ENCODE results near the gene ENHO. TPM values are rescaled to one million over a fixed set of nuclear protein-coding genes. Genes with fewer than 3 reads are reported as not detected.
"Not testable (repeated sequence)": the region's sequence is repeated elsewhere in the genome, so short reads cannot be mapped to it uniquely, and the experiment has no call there.

Gene ENHO
- polyA plus RNA-seq, 1 donor (not counting 4 experiments of a cell fraction or from before 2014, with no cell fraction given) = not detected

DNA sequence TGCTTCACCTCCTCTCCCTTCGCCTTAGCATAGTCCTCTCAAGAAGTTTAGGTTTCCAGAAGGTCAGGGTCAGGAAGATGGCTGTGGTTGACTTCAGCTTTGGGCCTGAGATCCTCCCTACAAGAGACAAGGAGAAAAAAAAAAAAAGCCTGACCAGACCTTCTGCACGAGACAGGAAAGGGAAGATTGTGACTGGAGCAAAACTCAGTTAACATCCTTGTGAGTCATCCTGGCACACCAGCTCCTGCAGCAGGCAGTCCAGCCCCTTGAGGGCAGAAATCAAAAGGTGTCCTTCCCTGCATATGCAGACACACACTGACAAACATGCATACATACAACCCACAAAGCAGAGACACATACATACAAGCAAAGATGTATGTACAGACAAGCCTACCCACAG lies 18.0 kb upstream of the ENHO start:
- Histone ChIP-seq H3K4me1 (ENCODE audit: control insufficient read depth, extremely low read depth, insufficient read depth, low read length) (peaks cover 8% of the 10 kb centered on the region), H3K4me2 (ENCODE audit: control insufficient read depth, extremely low read depth, insufficient read depth, low read depth, low read length) (no peak overlapping the region), H3K4me3 (ENCODE audit: control insufficient read depth in 2 of 3, extremely low read depth in 1 of 3, insufficient read depth in 2 of 3, low read depth in 1 of 3, low read length in 3 of 3) (no peak overlapping the region), H3K9me3 (ENCODE audit: control insufficient read depth, low read depth, low read length) (no peaks in the 10 kb centered on the region), H2AFZ (ENCODE audit: control insufficient read depth, low read length) (no peak overlapping the region), H4K20me1 (ENCODE audit: control insufficient read depth, extremely low read depth, insufficient read depth, low read length) (no peaks in the 10 kb centered on the region), H3K36me3 (ENCODE audit: control insufficient read depth in 2 of 2, extremely low read depth in 1 of 2, insufficient read depth in 2 of 2, low read length in 2 of 2) (no peaks in the 10 kb centered on the region), H3K9me1 (ENCODE audit: control insufficient read depth, extremely low read depth, insufficient read depth, low read length) (no peaks in the 10 kb centered on the region), H3K27me3 (ENCODE audit: control insufficient read depth, extremely low read depth, insufficient read depth, low read length) (peaks cover 13% of the 10 kb centered on the region), H3K9ac (ENCODE audit: control insufficient read depth, extremely low read depth, insufficient read depth, low read length) (no peak overlapping the region), H3K27ac (ENCODE audit: control insufficient read depth, insufficient read depth, low read length) (no peak overlapping the region), H3K79me2 (ENCODE audit: control insufficient read depth, insufficient read depth, low read length) (no peaks in the 10 kb centered on the region)
- TF ChIP-seq, protein P1, sequence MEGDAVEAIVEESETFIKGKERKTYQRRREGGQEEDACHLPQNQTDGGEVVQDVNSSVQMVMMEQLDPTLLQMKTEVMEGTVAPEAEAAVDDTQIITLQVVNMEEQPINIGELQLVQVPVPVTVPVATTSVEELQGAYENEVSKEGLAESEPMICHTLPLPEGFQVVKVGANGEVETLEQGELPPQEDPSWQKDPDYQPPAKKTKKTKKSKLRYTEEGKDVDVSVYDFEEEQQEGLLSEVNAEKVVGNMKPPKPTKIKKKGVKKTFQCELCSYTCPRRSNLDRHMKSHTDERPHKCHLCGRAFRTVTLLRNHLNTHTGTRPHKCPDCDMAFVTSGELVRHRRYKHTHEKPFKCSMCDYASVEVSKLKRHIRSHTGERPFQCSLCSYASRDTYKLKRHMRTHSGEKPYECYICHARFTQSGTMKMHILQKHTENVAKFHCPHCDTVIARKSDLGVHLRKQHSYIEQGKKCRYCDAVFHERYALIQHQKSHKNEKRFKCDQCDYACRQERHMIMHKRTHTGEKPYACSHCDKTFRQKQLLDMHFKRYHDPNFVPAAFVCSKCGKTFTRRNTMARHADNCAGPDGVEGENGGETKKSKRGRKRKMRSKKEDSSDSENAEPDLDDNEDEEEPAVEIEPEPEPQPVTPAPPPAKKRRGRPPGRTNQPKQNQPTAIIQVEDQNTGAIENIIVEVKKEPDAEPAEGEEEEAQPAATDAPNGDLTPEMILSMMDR (optimal IDR thresholded peaks at IDR 0.05 in 1 of 3, IDR thresholded peaks at IDR 0.05 in 1 of 3, conservative IDR thresholded peaks at IDR 0.05 in 1 of 3; ENCODE audit: extremely low read depth in 1 of 3, insufficient read depth in 2 of 3, low read length in 3 of 3) = peak in 1 of 3 experiments; percentile 15
- TF ChIP-seq EZH2 (IDR thresholded peaks at IDR 0.05; ENCODE audit: low read length) = no peak
- peak; percentile 98 for FAIRE-seq
- dilution Hi-C loops (cut with MboI; ENCODE audit: extremely low pct_ligation_motif_present, low sequenced_read_pairs) = no loop called here
- no peak for DNase-seq (ENCODE audit: low read depth, low spot score)

DNA sequence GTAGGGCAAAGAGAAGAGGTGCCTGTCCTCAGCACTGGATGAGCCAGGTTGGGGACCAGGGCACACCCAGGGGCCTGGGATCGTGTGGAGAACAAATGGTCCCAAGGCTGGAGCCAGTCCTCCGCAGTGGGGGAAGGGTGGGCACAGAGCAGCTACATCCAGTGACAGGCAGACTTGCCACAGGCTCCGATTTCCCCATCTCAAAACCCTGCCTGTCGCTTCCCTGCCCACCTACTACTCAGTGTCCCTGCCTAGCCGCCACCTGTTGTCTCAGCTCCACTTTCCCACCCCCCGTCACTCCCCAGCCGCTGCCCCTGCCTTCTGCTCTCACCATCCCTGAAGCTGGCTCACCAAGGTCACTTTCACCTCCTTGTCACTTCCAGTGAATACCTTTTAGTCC lies 13.9 kb upstream of the ENHO start:
- Histone ChIP-seq H3K27ac (ENCODE audit: control insufficient read depth, insufficient read depth, low read length) (no peak overlapping the region), H4K20me1 (ENCODE audit: control insufficient read depth, extremely low read depth, insufficient read depth, low read length) (no peaks in the 10 kb centered on the region), H3K9me3 (ENCODE audit: control insufficient read depth, low read depth, low read length) (no peaks in the 10 kb centered on the region), H3K4me2 (ENCODE audit: control insufficient read depth, extremely low read depth, insufficient read depth, low read depth, low read length) (no peak overlapping the region), H3K9me1 (ENCODE audit: control insufficient read depth, extremely low read depth, insufficient read depth, low read length) (no peaks in the 10 kb centered on the region), H3K4me1 (ENCODE audit: control insufficient read depth, extremely low read depth, insufficient read depth, low read length) (peaks cover 8% of the 10 kb centered on the region), H3K36me3 (ENCODE audit: control insufficient read depth in 2 of 2, extremely low read depth in 1 of 2, insufficient read depth in 2 of 2, low read length in 2 of 2) (no peaks in the 10 kb centered on the region), H3K27me3 (ENCODE audit: control insufficient read depth, extremely low read depth, insufficient read depth, low read length) (peaks cover 6% of the 10 kb centered on the region), H3K9ac (ENCODE audit: control insufficient read depth, extremely low read depth, insufficient read depth, low read length) (no peak overlapping the region), H3K79me2 (ENCODE audit: control insufficient read depth, insufficient read depth, low read length) (no peaks in the 10 kb centered on the region), H2AFZ (ENCODE audit: control insufficient read depth, low read length) (no peak overlapping the region), H3K4me3 (ENCODE audit: control insufficient read depth in 2 of 3, extremely low read depth in 1 of 3, insufficient read depth in 2 of 3, low read depth in 1 of 3, low read length in 3 of 3) (no peak overlapping the region)
- no peak for TF ChIP-seq EZH2 (IDR thresholded peaks at IDR 0.05; ENCODE audit: low read length)
- TF ChIP-seq, protein P1 (optimal IDR thresholded peaks at IDR 0.05 in 1 of 3, IDR thresholded peaks at IDR 0.05 in 1 of 3, conservative IDR thresholded peaks at IDR 0.05 in 1 of 3; ENCODE audit: extremely low read depth in 1 of 3, insufficient read depth in 2 of 3, low read length in 3 of 3) = no peak
- DNase-seq (ENCODE audit: low read depth, low spot score) (no peak), FAIRE-seq (no peak)
- dilution Hi-C loops (cut with MboI; ENCODE audit: extremely low pct_ligation_motif_present, low sequenced_read_pairs) = no loop called here

DNA sequence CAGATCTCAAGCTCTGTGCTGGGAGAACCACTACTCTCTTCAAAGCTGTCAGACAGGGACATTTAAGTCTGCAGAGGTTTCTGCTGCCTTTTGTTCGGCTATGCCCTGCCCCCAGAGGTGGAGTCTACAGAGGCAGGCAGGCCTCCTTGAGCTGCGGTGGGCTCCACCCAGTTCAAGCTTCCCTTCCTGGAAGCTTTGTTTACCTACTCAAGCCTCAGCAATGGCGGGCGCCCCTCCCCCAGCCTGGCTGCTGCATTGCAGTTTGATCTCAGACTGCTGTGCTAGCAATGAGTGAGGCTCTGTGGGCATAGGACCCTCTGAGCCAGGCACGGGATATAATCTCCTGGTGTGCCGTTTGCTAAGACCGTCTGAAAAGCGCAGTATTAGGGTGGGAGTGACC lies 9.3 kb upstream of the ENHO start:
- H4K20me1 ChIP-seq (ENCODE audit: control insufficient read depth, extremely low read depth, insufficient read depth, low read length); H3K9me1 ChIP-seq (ENCODE audit: control insufficient read depth, extremely low read depth, insufficient read depth, low read length); H3K36me3 ChIP-seq (ENCODE audit: control insufficient read depth in 2 of 2, extremely low read depth in 1 of 2, insufficient read depth in 2 of 2, low read length in 2 of 2); H3K9ac ChIP-seq (ENCODE audit: control insufficient read depth, extremely low read depth, insufficient read depth, low read length); H3K4me3 ChIP-seq (ENCODE audit: control insufficient read depth in 2 of 3, extremely low read depth in 1 of 3, insufficient read depth in 2 of 3, low read depth in 1 of 3, low read length in 3 of 3); H3K9me3 ChIP-seq (ENCODE audit: control insufficient read depth, low read depth, low read length); H2AFZ ChIP-seq (ENCODE audit: control insufficient read depth, low read length); H3K4me1 ChIP-seq (ENCODE audit: control insufficient read depth, extremely low read depth, insufficient read depth, low read length); FAIRE-seq; H3K79me2 ChIP-seq (ENCODE audit: control insufficient read depth, insufficient read depth, low read length); DNase-seq (ENCODE audit: low read depth, low spot score); H3K27me3 ChIP-seq (ENCODE audit: control insufficient read depth, extremely low read depth, insufficient read depth, low read length); dilution Hi-C loops (cut with MboI; ENCODE audit: extremely low pct_ligation_motif_present, low sequenced_read_pairs); H3K4me2 ChIP-seq (ENCODE audit: control insufficient read depth, extremely low read depth, insufficient read depth, low read depth, low read length); H3K27ac ChIP-seq (ENCODE audit: control insufficient read depth, insufficient read depth, low read length): not testable (repeated sequence)

All from keratinocyte (primary cell).